ENCODE data around the gene CDKN2AIPNL. TPM values are rescaled to one million over a fixed set of nuclear protein-coding genes. Genes with fewer than 3 reads are reported as not detected.

The CDKN2AIPNL gene
- total and polyA plus RNA-seq, 2 of the 13 experiments (the other 11 are each of a cell fraction or from before 2014, with no cell fraction given), result 17.4 to 46.5 TPM

DNA sequence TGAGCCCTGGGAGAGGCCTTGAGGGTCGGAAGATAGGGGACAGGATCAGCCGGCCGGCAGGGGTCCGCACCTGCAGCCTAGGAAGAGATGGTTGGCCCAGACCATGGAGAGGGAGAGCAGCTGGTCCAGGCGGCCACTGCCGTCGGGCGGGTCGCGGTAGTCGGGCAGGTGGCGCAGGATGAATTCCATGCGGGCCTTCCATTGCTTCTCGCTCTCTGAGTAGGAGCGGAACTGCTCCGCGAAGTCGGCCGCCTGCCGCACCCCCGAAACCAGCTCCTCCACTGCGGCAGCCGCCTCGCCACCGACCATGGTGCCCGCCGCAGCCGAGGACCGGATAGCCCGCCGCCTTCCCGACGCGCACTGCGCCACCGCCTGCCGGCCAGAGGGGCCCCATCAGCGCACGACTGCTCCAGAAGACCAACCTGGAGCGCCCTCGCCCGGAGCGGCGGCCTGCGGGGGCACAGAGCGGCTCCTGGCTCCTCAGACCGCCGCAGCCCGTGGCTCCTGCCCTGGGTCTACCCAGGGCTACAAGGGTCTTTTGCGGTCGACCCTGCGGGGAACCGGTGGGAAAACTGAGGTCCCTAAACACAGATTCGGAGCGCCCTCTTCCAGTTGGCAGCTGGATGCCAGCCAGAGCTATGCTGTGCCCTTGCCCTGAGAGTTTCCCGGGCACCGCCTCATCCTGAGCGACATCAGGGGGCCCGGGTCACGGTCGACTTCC is at the start of gene CDKN2AIPNL (continued):
- TF ChIP-seq ZNF547 (CRISPR knock-in tag; IDR thresholded peaks at IDR 0.05), result peak; percentile 86
- TF ChIP-seq CBFB (CRISPR knock-in tag; IDR thresholded peaks at IDR 0.05), result peak; percentile 95
- TF ChIP-seq, protein P1, sequence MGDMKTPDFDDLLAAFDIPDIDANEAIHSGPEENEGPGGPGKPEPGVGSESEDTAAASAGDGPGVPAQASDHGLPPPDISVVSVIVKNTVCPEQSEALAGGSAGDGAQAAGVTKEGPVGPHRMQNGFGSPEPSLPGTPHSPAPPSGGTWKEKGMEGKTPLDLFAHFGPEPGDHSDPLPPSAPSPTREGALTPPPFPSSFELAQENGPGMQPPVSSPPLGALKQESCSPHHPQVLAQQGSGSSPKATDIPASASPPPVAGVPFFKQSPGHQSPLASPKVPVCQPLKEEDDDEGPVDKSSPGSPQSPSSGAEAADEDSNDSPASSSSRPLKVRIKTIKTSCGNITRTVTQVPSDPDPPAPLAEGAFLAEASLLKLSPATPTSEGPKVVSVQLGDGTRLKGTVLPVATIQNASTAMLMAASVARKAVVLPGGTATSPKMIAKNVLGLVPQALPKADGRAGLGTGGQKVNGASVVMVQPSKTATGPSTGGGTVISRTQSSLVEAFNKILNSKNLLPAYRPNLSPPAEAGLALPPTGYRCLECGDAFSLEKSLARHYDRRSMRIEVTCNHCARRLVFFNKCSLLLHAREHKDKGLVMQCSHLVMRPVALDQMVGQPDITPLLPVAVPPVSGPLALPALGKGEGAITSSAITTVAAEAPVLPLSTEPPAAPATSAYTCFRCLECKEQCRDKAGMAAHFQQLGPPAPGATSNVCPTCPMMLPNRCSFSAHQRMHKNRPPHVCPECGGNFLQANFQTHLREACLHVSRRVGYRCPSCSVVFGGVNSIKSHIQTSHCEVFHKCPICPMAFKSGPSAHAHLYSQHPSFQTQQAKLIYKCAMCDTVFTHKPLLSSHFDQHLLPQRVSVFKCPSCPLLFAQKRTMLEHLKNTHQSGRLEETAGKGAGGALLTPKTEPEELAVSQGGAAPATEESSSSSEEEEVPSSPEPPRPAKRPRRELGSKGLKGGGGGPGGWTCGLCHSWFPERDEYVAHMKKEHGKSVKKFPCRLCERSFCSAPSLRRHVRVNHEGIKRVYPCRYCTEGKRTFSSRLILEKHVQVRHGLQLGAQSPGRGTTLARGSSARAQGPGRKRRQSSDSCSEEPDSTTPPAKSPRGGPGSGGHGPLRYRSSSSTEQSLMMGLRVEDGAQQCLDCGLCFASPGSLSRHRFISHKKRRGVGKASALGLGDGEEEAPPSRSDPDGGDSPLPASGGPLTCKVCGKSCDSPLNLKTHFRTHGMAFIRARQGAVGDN (CRISPR knock-in tag; IDR thresholded peaks at IDR 0.05), result peak; percentile 98
- 0 out of 2 replicates have a peak, but pooled peaks have one; percentile 51 for TF ChIP-seq NFKBIZ (CRISPR knock-in tag; IDR thresholded peaks at IDR 0.05)
- TF ChIP-seq ZNF563 (CRISPR knock-in tag; IDR thresholded peaks at IDR 0.05), result peak; percentile 90; the same call in 1 of the 2 replicates
- no peak for TF ChIP-seq ZNF546 (CRISPR knock-in tag; conservative IDR thresholded peaks at IDR 0.05)
- peak; percentile 82; the same call in 1 of the 2 replicates for TF ChIP-seq ELF4 (CRISPR knock-in tag; IDR thresholded peaks at IDR 0.05; ENCODE audit: borderline replicate concordance)
- TF ChIP-seq ZNF761 (CRISPR knock-in tag; conservative IDR thresholded peaks at IDR 0.05), result peak; percentile 86
- 0 out of 2 replicates have a peak, but pooled peaks have one; percentile 10 for TF ChIP-seq MAFG (CRISPR knock-in tag; IDR thresholded peaks at IDR 0.05)
- TF ChIP-seq CHD4 (IDR thresholded peaks at IDR 0.05; ENCODE audit: borderline replicate concordance, low read length), result no peak
- TF ChIP-seq, protein P2, sequence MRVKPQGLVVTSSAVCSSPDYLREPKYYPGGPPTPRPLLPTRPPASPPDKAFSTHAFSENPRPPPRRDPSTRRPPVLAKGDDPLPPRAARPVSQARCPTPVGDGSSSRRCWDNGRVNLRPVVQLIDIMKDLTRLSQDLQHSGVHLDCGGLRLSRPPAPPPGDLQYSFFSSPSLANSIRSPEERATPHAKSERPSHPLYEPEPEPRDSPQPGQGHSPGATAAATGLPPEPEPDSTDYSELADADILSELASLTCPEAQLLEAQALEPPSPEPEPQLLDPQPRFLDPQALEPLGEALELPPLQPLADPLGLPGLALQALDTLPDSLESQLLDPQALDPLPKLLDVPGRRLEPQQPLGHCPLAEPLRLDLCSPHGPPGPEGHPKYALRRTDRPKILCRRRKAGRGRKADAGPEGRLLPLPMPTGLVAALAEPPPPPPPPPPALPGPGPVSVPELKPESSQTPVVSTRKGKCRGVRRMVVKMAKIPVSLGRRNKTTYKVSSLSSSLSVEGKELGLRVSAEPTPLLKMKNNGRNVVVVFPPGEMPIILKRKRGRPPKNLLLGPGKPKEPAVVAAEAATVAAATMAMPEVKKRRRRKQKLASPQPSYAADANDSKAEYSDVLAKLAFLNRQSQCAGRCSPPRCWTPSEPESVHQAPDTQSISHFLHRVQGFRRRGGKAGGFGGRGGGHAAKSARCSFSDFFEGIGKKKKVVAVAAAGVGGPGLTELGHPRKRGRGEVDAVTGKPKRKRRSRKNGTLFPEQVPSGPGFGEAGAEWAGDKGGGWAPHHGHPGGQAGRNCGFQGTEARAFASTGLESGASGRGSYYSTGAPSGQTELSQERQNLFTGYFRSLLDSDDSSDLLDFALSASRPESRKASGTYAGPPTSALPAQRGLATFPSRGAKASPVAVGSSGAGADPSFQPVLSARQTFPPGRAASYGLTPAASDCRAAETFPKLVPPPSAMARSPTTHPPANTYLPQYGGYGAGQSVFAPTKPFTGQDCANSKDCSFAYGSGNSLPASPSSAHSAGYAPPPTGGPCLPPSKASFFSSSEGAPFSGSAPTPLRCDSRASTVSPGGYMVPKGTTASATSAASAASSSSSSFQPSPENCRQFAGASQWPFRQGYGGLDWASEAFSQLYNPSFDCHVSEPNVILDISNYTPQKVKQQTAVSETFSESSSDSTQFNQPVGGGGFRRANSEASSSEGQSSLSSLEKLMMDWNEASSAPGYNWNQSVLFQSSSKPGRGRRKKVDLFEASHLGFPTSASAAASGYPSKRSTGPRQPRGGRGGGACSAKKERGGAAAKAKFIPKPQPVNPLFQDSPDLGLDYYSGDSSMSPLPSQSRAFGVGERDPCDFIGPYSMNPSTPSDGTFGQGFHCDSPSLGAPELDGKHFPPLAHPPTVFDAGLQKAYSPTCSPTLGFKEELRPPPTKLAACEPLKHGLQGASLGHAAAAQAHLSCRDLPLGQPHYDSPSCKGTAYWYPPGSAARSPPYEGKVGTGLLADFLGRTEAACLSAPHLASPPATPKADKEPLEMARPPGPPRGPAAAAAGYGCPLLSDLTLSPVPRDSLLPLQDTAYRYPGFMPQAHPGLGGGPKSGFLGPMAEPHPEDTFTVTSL (CRISPR knock-in tag; IDR thresholded peaks at IDR 0.05; ENCODE audit: borderline replicate concordance), result no peak
- TF ChIP-seq ZNF879 (CRISPR knock-in tag; IDR thresholded peaks at IDR 0.05), result peak; percentile 77; the same call in 1 of the 2 replicates
- peak; percentile 98 for TF ChIP-seq ZNF747 (CRISPR knock-in tag; IDR thresholded peaks at IDR 0.05; ENCODE audit: borderline replicate concordance)
- TF ChIP-seq ZNF577 (CRISPR knock-in tag; IDR thresholded peaks at IDR 0.05; ENCODE audit: borderline replicate concordance, low read depth), result 0 out of 2 replicates have a peak, but pooled peaks have one; percentile 62
- TF ChIP-seq DNMT1 (CRISPR knock-in tag; IDR thresholded peaks at IDR 0.05), result peak; percentile 94
- TF ChIP-seq, protein P3, sequence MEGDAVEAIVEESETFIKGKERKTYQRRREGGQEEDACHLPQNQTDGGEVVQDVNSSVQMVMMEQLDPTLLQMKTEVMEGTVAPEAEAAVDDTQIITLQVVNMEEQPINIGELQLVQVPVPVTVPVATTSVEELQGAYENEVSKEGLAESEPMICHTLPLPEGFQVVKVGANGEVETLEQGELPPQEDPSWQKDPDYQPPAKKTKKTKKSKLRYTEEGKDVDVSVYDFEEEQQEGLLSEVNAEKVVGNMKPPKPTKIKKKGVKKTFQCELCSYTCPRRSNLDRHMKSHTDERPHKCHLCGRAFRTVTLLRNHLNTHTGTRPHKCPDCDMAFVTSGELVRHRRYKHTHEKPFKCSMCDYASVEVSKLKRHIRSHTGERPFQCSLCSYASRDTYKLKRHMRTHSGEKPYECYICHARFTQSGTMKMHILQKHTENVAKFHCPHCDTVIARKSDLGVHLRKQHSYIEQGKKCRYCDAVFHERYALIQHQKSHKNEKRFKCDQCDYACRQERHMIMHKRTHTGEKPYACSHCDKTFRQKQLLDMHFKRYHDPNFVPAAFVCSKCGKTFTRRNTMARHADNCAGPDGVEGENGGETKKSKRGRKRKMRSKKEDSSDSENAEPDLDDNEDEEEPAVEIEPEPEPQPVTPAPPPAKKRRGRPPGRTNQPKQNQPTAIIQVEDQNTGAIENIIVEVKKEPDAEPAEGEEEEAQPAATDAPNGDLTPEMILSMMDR (CRISPR knock-in tag; IDR thresholded peaks at IDR 0.05), result peak; percentile 94
- 0 out of 2 replicates have a peak, but pooled peaks have one; percentile 88 for TF ChIP-seq ZNF567 (CRISPR knock-in tag; IDR thresholded peaks at IDR 0.05; ENCODE audit: borderline replicate concordance)

Data from HepG2 (cell line).